MG63 (cell line): ENCODE results near the gene OPTC. TPM values are rescaled to one million over a fixed set of nuclear protein-coding genes. Genes with fewer than 3 reads are reported as not detected.
"Not testable (repeated sequence)": the region's sequence is repeated elsewhere in the genome, so short reads cannot be mapped to it uniquely, and the experiment has no call there.

Experiments used
- DNase-seq: peaks from one replicate; pipeline ENCODE4 v3.0.0-alpha.2; 2020
- H3K27me3 ChIP-seq: fragments of 250-450 bp; sonication (Bioruptor Pico); 2 replicates; pipeline ENCODE4 v1.5.1; 2020; ENCODE audit warnings: mild to moderate bottlenecking, moderate library complexity
- H3K36me3 ChIP-seq: fragments of 250-450 bp; sonication (Bioruptor Pico); 2 replicates; pipeline ENCODE4 v1.5.1; 2020; ENCODE audit warnings: mild to moderate bottlenecking, moderate library complexity
- H3K4me3 ChIP-seq: fragments of 250-450 bp; sonication (Bioruptor Pico); 2 replicates; pipeline ENCODE4 v1.5.1; 2020; ENCODE audit warnings: mild to moderate bottlenecking, moderate library complexity
- H3K9me3 ChIP-seq: fragments of 250-450 bp; sonication (Bioruptor Pico); 2 replicates; pipeline ENCODE4 v1.5.1; 2020; ENCODE audit warnings: mild to moderate bottlenecking, moderate library complexity
- total RNA-seq: library from RNA; depleted of rRNA; stranded (reverse); fragments of >200 nt; shearing (Covaris generic); gene quantifications from 2 replicates; pipeline ENCODE4 v1.2.3, GENCODE V29; 2014; ENCODE audit warnings: low replicate concordance

The OPTC gene
- total RNA-seq, 1 experiment from 2014 or later, result not detected

- no peaks in the 10 kb centered on the region for H3K27me3 ChIP-seq
- no peak overlapping the region for H3K4me3 ChIP-seq
- H3K9me3 ChIP-seq, result no peaks in the 10 kb centered on the region
- H3K36me3 ChIP-seq, result no peaks in the 10 kb centered on the region
- no peak for DNase-seq
Observed at GRCh38 chr1:203462143-203462542, 31.8 kb upstream of the OPTC start.

DNA sequence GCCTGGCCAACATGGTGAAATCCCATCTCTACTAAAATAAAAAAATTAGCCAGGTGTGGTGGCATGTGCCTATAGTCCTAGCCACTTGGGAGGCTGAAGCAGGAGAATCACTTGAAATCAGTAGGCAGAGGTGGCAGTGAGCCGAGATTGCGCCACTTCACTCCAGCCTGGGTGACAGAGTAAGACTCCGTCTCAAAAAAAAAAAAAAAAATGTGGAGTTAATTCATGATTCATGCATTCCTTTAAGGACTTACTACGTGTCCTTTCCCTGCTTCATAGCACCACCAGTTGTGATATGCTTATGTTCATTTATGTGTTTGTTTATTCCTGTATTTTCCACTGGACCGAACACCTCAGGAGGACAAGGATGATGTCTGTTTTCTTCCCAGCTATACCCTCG, 31.1 kb upstream of the OPTC start:
- Histone ChIP-seq H3K27me3 (no peaks in the 10 kb centered on the region), H3K9me3 (no peaks in the 10 kb centered on the region), H3K4me3 (no peak overlapping the region), H3K36me3 (no peaks in the 10 kb centered on the region)
- peak; percentile 81 for DNase-seq

- no peaks in the 10 kb centered on the region for H3K9me3 ChIP-seq
- H3K4me3 ChIP-seq, result no peak overlapping the region
- peak; percentile 49 for DNase-seq
- no peaks in the 10 kb centered on the region for H3K27me3 ChIP-seq
- no peaks in the 10 kb centered on the region for H3K36me3 ChIP-seq
Observed at GRCh38 chr1:203463469-203464062, 30.4 kb upstream of the OPTC start.

- Histone ChIP-seq H3K4me3 (no peak overlapping the region), H3K27me3 (no peaks in the 10 kb centered on the region), H3K9me3 (no peaks in the 10 kb centered on the region), H3K36me3 (no peaks in the 10 kb centered on the region)
- DNase-seq, result no peak
Observed at GRCh38 chr1:203464226-203464625, 29.7 kb upstream of the OPTC start.

DNA sequence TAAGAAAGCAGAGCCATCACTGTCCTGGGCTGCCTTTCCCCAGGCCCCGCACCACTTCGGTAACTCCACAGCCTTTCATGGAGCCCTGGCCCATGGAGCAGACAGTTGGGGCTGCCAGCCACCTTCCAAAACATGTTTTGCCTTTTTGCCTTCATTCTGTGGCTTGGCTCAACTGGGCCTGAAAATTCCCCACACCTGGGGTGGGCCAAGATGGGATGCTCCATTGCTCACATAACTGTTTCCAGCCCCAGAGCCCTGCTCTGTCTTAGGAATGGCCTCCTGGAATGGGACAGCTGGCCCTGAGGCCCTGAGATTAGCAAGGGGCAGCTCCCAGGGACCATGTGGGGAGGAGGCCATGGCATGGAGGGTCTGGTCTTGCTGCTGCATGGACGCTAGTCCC, 29.2 kb upstream of the OPTC start:
- no peaks in the 10 kb centered on the region for H3K27me3 ChIP-seq
- no peak for DNase-seq
- H3K4me3 ChIP-seq, result no peak overlapping the region
- H3K9me3 ChIP-seq, result no peaks in the 10 kb centered on the region
- no peaks in the 10 kb centered on the region for H3K36me3 ChIP-seq

- H3K36me3 ChIP-seq, result no peaks in the 10 kb centered on the region
- no peak for DNase-seq
- no peaks in the 10 kb centered on the region for H3K27me3 ChIP-seq
- no peaks in the 10 kb centered on the region for H3K9me3 ChIP-seq
- H3K4me3 ChIP-seq, result no peak overlapping the region
Observed at GRCh38 chr1:203465146-203465798, 28.7 kb upstream of the OPTC start.

DNA sequence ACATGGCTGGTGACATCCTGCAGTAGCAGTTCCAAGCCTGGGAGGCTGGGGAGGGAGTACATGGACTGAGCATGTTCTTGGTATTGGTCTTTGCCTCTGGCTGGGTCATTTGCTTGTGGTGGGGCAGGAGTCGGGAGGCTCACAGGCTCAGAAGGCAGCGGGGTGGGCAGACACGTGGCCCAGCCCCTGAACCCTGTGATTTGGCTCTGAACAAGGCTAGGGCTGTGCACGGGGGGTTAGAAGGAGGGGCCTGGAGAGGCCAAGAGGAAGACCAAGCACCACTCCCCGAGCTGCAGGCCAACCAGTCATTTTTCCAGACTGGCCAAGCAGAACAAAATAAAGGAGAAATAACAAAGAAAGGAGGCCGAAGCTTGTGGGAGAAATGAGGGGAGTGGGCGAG, 28.0 kb upstream of the OPTC start:
- H3K4me3 ChIP-seq, result no peak overlapping the region
- no peak for DNase-seq
- no peaks in the 10 kb centered on the region for H3K36me3 ChIP-seq
- no peaks in the 10 kb centered on the region for H3K27me3 ChIP-seq
- no peaks in the 10 kb centered on the region for H3K9me3 ChIP-seq

DNA sequence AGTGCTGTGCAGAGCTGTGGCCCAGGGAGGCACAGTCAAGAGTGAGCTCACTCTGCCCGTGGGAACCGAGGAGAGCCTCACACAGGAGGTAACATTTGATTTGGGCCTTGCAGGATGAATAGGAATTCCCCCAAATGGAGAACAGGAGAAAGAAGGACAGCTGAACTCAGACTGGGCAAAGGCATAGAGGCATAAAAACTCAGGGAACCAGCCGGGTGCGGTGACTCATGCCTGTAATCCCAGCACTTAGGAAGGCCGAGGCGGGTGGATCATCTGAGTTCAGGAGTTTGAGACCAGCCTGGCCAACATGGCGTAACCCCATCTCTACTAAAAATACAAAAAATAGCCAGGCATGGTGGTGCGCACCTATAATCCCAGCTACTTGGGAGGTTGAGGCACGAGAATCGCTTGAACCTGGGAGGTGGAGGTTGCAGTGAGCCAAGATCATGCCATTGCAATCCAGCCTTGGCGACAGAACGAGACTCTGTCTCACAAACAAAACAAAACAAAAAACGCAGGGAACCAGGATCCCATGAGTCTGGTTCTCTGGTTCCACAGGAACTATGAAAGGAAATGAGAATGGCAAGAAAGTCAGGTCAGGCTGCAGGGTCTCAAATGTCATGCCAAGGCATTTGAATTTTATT, 26.9 kb upstream of the OPTC start:
- not testable (repeated sequence) for H3K27me3 ChIP-seq, H3K4me3 ChIP-seq, H3K9me3 ChIP-seq, H3K36me3 ChIP-seq
- peak; percentile 74 for DNase-seq

GRCh38 chr1:203467550-203467921, 26.4 kb upstream of the OPTC start:
- Histone ChIP-seq H3K36me3 (no peaks in the 10 kb centered on the region), H3K9me3 (no peaks in the 10 kb centered on the region), H3K4me3 (no peak overlapping the region), H3K27me3 (no peaks in the 10 kb centered on the region)
- DNase-seq, result no peak

DNA sequence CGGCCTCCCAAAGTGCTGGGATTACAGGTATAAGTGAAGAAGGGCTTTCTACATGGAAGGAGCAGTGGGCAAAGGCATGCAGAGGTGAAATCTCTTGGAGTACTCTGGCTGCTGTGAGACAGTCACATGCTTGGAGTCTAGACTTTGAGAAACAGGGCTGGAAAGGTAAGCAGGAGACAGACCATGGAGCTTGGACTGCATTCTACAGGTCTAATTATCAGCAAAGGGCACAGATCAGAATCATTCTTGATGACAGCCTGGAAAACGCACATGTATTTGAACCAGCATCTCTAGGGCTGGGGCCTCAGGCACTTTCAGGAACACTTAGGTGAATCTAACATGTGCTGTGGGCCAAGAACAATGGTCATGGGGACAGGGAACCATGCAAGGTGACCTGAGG, 25.6 kb upstream of the OPTC start:
- no peak for DNase-seq
- no peaks in the 10 kb centered on the region for H3K27me3 ChIP-seq
- H3K9me3 ChIP-seq, result no peaks in the 10 kb centered on the region
- H3K4me3 ChIP-seq, result no peak overlapping the region
- no peaks in the 10 kb centered on the region for H3K36me3 ChIP-seq

DNA sequence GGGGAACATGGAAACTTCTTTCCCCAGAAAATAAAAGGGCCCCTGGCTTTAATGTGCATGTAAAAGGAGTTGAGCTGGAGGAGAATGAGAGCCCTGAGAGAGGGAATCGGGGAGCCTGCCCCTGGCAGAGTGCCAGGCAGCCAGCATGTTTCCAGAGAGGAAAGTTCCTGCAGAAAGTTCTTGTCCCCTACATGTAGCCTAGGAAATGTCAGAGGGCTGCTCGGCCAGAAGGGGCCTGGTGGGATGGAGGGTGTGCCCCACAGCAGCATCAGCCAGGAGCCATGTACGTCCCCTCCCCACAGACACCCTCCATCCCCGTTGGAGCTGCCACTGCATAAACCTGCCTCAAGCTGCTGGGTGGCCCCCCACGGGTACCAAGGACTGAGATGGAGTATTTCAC, 23.7 kb upstream of the OPTC start:
- DNase-seq, result no peak
- H3K4me3 ChIP-seq, result no peak overlapping the region
- no peaks in the 10 kb centered on the region for H3K27me3 ChIP-seq
- no peaks in the 10 kb centered on the region for H3K9me3 ChIP-seq
- H3K36me3 ChIP-seq, result no peaks in the 10 kb centered on the region

- Histone ChIP-seq H3K36me3 (no peaks in the 10 kb centered on the region), H3K9me3 (no peaks in the 10 kb centered on the region), H3K27me3 (no peaks in the 10 kb centered on the region), H3K4me3 (no peak overlapping the region)
- DNase-seq, result no peak
Observed at GRCh38 chr1:203471841-203472240, 22.1 kb upstream of the OPTC start.

DNA sequence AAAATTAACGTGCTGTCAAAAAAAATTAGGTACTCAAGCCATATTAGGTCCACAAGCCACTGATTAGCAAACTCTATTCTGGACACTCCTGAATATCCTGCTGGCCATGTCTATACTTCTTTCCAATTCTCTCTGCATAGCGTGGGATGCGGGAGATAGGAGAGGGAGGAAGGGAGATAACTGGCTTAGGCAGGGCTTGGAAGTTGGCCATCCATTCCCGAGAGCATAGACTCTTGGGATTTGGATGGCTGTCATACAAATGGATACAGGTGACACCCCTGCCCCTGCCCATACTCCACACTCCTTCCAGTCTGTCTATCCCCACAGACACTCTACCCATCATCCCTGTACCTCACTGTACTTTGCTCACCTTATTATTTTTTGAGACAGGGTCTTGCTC, 20.7 kb upstream of the OPTC start:
- Histone ChIP-seq H3K27me3 (no peaks in the 10 kb centered on the region), H3K9me3 (no peaks in the 10 kb centered on the region), H3K4me3 (no peak overlapping the region), H3K36me3 (no peaks in the 10 kb centered on the region)
- DNase-seq, result no peak

DNA sequence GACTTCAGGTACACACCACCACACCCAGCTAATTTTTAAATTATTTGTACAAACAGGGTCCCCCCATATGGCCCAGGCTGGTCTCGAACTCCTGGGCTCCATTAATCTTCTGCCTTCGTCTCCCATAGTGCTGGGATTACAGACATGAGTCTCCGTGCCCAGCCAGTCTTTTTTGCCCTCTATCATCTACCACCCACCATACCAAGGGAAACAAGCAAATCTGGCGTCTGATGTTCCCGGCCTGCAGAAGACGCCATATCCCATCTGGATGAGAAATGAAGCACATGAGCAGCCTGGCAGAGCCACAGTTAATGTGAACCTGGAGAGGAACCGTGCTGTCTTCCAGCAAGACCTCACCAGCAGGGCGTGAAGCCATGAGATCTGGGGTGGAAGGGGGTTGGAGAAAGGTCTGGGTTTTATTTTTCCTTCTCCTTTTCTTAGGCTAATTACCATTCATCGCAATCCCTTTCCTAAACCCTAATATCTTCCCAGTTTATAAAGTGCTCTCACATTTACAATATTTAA, 20.1 kb upstream of the OPTC start:
- no peaks in the 10 kb centered on the region for H3K27me3 ChIP-seq
- DNase-seq, result no peak
- H3K36me3 ChIP-seq, result no peaks in the 10 kb centered on the region
- no peaks in the 10 kb centered on the region for H3K9me3 ChIP-seq
- H3K4me3 ChIP-seq, result no peak overlapping the region

GRCh38 chr1:203475012-203475981, 18.7 kb upstream of the OPTC start, which contains the start of gene PRELP:
Gene PRELP (plus strand): TSS chr1:203475806. CDS start chr1:203483185, 7,379 bp downstream.
- no peaks in the 10 kb centered on the region for H3K36me3 ChIP-seq

DNA sequence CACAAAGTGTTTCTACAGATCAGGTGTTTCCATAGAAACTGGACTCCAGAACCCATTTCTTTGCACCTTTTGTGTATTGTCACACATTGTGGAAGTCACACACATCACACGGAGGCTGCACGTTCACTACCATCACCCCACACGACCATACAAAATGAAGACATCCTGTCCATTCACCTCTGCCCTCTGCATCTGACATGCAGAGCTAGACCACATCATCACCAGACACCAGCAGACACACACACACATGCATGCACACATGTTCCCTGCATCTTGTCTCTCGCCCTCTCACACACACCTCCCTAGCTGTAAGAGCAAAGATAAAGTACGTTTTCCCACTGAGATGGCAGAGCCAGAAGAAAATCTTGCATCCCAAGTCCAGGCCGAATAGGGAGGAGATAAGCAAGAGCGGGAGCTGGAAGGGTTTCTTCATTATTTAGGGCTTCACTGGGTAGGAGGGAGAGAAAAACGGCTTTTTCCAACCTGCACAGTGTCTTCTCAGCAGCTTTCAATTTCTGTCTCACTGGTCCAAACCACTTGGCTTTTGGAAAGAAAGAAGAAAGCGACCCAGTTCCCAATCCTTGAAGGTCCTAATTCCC, 17.6 kb upstream of the OPTC start:
- Histone ChIP-seq H3K9me3 (no peaks in the 10 kb centered on the region), H3K27me3 (no peaks in the 10 kb centered on the region), H3K36me3 (no peaks in the 10 kb centered on the region), H3K4me3 (no peak overlapping the region)
- DNase-seq, result no peak

More at GRCh38 chr1:203475012-203475981, 18.7 kb upstream of the OPTC start, which contains the start of gene PRELP:
- Histone ChIP-seq H3K4me3 (no peak within 1 kb of the TSS), H3K27me3 (no peaks in the 10 kb centered on the region), H3K9me3 (no peaks in the 10 kb centered on the region)
- peak; percentile 28 for DNase-seq
